Inflammatory macrophage treated with lipopolysaccharide for 1 hour (primary cell): ENCODE data around the gene LRMDA.
"Not testable (repeated sequence)": the region's sequence is repeated elsewhere in the genome, so short reads cannot be mapped to it uniquely, and the experiment has no call there.

Experiments
- DNase-seq, 2 donors: peaks; one replicate each; pipeline ENCODE4 v3.0.0-alpha.2; 2020 to 2022

LRMDA gene

GRCh38 chr10:75616874-75617478 is 185.6 kb downstream of the LRMDA start:
- DNase-seq = no peak

- peak; percentile 51 to 57 for DNase-seq
These were observed 186.2 kb downstream of the LRMDA start for GRCh38 chr10:75617485-75618155.

GRCh38 chr10:75619635-75620034 is 188.2 kb downstream of the LRMDA start:
- DNase-seq = peak in 1 of 2 donors; percentile 38

GRCh38 chr10:75620356-75620755 is 188.9 kb downstream of the LRMDA start:
- peak; percentile 22 to 47 for DNase-seq

GRCh38 chr10:75621003-75621402 is 189.6 kb downstream of the LRMDA start:
- not testable (repeated sequence) for DNase-seq

- DNase-seq = no peak
These were observed 191.1 kb downstream of the LRMDA start for GRCh38 chr10:75622503-75622902.

- DNase-seq = no peak
These were observed 192.1 kb downstream of the LRMDA start for GRCh38 chr10:75623310-75624093.

GRCh38 chr10:75624638-75625037 is 193.2 kb downstream of the LRMDA start:
- no peak for DNase-seq

- DNase-seq = no peak
These were observed 199.3 kb downstream of the LRMDA start for GRCh38 chr10:75630746-75631145.

- no peak for DNase-seq
These were observed 201.5 kb downstream of the LRMDA start for GRCh38 chr10:75632805-75633462.

- DNase-seq = no peak
These were observed 202.1 kb downstream of the LRMDA start for GRCh38 chr10:75633568-75633967.

- DNase-seq = no peak
These were observed 203.5 kb downstream of the LRMDA start for GRCh38 chr10:75634947-75635346.

GRCh38 chr10:75638752-75639151 is 207.3 kb downstream of the LRMDA start:
- no peak for DNase-seq

GRCh38 chr10:75639736-75640135 is 208.3 kb downstream of the LRMDA start:
- no peak for DNase-seq

GRCh38 chr10:75640381-75640780 is 209.0 kb downstream of the LRMDA start:
- no peak for DNase-seq

GRCh38 chr10:75640803-75641202 is 209.4 kb downstream of the LRMDA start:
- DNase-seq = no peak

- DNase-seq = no peak
These were observed 212.0 kb downstream of the LRMDA start for GRCh38 chr10:75643405-75643804.

- no peak for DNase-seq
These were observed 212.7 kb downstream of the LRMDA start for GRCh38 chr10:75643944-75644692.

- no peak for DNase-seq
These were observed 214.3 kb downstream of the LRMDA start for GRCh38 chr10:75645704-75646103.

GRCh38 chr10:75646218-75646915 is 214.9 kb downstream of the LRMDA start:
- DNase-seq = no peak

GRCh38 chr10:75646916-75647315 is 215.5 kb downstream of the LRMDA start:
- DNase-seq = no peak

- no peak for DNase-seq
These were observed 216.3 kb downstream of the LRMDA start for GRCh38 chr10:75647675-75648074.
